Measurements from ENCODE around the gene COBL.

Gene COBL, protein sequence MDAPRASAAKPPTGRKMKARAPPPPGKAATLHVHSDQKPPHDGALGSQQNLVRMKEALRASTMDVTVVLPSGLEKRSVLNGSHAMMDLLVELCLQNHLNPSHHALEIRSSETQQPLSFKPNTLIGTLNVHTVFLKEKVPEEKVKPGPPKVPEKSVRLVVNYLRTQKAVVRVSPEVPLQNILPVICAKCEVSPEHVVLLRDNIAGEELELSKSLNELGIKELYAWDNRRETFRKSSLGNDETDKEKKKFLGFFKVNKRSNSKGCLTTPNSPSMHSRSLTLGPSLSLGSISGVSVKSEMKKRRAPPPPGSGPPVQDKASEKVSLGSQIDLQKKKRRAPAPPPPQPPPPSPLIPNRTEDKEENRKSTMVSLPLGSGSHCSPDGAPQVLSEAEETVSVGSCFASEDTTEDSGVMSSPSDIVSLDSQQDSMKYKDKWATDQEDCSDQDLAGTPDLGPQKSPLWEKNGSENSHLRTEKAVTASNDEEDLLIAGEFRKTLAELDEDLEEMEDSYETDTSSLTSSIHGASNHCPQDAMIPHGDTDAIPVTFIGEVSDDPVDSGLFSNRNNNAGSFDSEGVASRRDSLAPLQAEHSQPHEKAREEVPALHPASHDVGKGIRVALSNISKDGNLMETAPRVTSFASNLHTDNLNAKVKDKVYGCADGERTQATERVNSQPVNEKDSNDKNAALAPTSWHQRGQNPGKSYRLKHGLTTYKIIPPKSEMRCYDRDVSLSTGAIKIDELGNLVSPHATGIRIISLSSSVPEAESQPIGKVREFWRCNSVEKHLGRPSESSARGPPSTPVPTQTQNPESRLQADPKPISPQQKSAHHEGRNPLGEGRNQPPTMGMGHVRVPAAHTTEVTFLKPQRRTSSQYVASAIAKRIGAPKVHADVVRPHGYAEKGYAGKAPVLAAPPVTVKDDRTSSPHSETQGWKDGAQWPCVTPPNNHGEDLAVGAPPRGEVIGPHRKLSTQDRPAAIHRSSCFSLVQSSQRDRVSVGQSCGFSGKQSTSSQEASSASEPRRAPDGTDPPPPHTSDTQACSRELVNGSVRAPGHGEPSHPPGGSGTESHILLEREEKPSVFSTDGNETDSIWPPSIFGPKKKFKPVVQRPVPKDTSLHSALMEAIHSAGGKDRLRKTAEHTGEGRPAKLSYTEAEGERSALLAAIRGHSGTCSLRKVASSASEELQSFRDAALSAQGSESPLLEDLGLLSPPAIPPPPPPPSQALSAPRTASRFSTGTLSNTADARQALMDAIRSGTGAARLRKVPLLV

DNA sequence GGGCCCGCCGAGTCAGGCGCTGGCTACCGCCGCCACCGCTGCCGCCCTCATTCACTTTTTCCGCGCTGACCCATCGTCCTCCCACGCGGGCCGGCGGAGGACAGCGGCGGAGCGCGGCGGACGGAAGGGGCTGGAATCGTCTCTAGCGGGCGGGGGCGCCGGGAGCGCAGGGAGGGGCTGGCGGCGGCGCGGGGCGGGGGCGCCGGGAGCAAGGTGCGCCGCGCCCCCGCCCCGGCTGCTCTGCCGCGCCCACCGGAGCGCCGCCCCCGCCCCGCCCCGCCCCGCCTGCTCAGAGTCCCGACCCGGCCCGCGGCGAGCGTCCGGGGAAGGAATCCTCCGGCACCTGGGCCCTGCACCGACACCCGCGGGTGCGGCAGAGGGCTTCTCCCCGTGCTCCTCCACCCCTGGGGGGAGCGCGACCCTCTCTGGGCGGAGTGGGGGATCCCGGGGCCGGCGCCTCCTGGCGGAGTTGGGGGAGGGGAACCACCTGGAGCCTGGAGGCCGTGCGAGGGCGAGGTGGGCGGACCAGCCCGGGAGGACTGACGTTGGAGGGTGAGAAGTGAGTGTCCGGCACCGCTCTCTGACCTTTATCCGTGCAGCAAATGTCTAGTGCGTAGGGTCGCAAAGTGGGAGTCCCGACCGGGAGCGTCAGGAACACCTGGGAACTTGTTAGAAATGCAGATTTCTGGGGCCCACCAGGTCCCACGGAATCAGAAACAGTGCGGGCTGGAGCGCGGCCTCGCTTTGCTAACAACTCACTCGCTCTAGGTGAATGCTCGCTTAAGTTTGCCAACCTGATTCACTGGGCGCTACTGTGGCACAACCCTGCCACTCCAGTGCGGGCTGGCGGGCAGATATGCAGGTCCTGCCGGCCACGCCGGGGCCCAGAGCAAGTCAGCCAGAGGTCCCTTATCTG, at the start of gene COBL:
Gene COBL, minus strand, starts transcription at position 144 of the 916 bp plus-strand sequence. CDS start 176 bp downstream, outside the sequence.
- peak in 7 of 56 donors; percentile 37 to 77 (median 58) for DNase-seq

GRCh38 chr7:51366172-51366728, 49.6 kb upstream of the COBL start:
- no peak for DNase-seq

DNA sequence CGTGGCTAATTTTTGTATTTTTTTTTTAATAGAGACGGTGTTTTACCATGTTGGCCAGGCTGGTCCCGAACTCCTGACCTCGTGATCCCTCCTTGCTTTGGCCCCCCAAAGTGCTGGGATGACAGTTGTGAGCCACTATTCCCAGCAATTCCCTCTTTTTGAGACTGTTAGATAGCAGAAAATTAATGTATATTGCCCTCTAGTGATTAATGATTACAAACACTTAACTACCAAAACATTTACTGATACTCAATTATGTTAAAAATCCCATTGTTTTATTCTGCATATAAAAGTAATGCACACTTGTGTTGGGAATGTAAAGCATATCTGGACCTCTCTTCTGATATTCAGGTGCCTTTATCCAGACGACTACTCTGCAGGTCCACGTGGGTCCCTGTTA, 41.2 kb upstream of the COBL start:
- DNase-seq = no peak

DNA sequence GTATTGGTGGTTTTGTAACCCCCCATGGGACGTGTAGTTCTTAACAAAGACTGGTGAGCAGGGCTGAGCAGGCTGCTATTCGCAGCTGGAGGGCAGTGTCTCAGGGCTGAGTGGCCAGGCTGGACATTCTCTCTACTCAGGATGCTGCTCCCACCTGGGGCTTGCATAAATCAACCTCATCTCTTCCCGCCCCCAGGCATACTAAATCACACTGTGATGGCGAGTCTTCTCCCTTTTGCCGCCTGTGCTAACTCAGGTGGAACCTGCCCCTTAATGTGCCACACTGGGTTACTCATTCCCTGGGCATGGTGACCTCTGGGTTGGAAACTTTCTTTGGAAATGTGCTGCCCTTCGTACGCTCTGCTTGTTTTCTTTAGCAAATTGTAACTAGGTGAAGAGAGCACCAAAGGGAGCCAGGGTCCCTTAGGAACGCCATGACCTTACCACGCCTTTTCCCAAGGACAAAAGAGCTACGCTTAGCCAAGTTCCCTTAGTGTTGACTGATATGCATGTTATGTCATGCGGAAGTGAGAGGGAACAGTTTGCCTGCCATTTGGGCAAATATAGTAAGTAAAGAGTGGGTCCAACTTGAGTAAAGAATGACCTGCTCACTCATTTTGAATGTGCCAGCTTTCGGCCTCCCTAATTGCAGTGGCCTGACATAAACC, 40.4 kb upstream of the COBL start:
- DNase-seq = peak in 1 of 56 donors; percentile 9

GRCh38 chr7:51354897-51355296, 38.3 kb upstream of the COBL start:
- DNase-seq = no peak

DNA sequence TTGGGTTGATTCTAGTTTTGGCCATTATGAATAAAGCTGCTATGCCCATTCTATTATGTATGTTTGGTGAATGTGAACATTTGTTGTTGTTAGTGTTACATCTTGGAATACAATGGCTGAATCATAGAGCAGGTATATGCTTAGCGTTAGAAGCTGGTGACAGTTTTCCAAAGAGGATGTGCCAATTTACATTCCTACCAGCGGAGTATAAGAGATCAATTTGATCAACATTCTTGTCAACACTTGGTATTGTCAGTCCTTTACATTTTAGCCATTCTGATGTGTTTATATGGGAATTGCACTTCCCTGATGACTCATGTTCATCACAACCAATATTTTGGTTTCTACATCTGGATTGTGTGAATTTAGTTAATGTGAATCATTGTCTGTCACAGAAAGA, 37.8 kb upstream of the COBL start:
- DNase-seq = no peak

DNA sequence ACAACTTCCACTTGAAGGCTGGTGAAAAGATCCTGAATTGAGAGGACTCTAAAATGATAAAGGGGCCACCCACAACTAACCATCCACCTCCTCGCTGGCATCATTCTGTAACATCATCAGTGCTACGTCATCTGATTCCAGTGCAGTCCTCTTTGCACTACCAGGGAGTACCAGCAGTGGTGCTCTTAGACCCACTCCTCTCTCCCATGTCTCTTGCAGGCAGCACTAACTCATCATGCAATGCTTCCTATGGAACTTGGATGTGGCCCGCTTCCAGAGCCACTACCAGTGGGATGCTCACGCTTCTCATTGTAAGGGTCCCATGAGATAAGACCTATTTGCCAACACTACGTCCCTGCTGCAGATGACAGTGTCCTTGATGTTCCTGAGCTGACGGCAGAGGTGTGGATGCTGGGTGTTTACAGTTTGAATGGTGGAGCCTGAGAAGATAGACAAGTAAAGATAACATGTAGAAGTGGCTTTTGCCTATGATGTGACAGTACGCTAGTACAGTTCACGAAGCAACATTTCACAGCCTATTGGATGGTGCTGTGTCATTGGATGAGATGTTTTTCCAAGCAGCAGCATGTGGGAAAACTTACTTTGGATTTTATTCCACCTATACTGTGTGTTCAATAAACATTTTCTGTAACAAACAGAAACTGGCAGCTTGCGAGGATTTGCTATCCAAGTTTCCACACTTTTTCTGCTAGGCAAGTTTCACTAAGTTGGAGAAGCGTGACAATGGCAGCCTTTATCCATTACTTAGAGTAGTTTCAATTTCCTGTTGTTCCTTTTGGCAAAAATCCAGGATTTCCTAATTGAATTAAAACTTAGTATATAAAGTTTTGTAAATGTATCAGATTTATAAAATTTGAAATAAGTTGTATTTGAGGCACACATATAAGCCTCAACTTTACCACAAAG, 35.8 kb upstream of the COBL start:
- peak in 2 of 56 donors; percentile 1 to 26 for DNase-seq

- DNase-seq = no peak
These were observed 35.1 kb upstream of the COBL start for GRCh38 chr7:51351661-51352060.

- DNase-seq = no peak
These were observed 33.9 kb upstream of the COBL start for GRCh38 chr7:51350546-51350896.

DNA sequence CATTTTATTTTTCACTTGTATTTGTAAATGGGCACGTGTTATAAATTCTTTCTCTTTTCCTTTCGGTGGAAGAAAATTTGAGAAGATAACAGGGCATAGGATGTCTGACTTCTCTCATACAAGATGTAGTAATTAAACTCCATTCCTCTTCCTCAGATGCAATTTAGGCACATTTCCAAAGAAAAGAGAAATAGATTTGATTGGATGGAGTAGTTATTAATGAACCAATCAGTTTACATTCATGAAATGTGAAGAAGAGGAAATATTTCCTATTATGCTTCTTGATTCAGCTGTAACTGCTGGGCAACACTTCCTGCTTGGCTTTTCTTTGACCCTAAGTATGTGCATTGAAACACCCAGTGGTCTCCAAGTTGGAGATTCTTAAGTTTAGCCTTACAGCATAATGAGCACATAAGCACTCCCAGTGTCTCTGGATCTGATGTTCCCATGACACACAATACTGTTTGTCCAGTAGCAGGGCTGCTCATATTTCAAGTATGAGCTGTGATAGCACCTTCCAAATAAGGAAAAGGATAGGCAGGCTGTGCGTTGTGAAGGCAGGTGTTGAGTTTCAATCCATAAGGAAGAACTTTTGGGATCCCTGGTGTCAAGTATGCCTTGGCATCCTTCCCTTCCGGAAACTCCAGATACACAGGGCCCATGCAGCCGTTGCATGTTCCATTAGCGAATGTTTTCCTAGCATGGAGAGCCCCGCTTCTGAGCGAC, 33.4 kb upstream of the COBL start:
- DNase-seq = no peak

DNA sequence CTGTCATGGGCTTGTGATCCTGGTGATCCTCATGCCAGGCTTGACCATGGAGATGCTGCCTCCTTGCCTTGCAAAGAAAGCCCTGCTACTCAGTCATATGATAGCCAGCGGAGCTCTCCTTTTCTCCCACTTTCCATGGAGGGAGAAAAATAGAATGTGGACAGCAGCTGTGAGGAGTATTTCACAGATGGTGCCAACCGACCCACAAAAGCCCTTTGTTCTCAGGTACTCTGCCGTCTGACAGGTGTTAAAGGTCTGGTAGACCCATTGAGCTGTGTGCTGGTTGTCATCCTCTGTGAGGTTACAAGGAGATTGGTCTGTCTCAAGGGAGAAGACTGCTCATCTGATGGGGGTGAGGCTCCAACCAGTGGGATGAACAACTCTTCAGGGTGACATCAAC, 29.5 kb upstream of the COBL start:
- no peak for DNase-seq

GRCh38 chr7:51344406-51345138, 28.0 kb upstream of the COBL start:
- no peak for DNase-seq

DNA sequence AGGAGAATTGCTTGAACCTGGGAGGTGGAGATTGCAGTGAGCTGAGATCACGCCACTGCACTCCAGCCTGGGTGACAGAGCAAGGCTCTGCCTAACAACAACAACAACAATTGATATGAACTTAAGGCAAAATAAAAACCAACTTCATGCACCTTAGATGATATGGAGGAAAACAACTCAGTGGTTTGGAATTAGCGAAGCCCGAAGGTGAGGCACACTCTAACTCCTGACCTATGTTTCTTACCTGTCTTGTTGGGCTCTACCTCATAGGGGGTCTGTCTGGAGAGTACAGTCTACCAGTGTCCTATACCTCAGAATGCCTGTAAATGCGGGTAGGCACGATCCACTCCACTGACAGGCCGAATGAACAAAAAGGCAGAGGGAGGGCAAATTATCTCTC, 24.3 kb upstream of the COBL start:
- no peak for DNase-seq

GRCh38 chr7:51340029-51340838, 23.6 kb upstream of the COBL start:
- no peak for DNase-seq

DNA sequence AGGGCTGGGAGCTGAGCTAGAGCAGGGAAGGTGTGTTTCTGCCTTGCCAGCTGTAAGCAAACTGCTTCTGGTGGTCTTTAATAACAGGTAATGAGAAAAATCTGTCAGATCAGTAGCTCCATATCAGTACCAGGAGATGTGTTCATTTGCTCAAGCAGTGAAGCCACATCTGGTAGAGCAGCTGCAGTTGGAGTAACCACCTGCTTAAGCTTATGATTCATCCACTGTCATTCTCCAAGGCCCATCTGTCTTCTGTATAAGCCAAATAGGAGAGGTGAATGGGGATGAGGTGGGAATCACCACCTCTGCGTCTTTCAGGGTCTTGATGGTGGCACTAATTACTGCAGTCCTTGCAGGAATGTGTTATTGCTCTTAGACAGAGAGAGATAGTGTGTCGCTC, 18.4 kb upstream of the COBL start:
- no peak for DNase-seq

DNA sequence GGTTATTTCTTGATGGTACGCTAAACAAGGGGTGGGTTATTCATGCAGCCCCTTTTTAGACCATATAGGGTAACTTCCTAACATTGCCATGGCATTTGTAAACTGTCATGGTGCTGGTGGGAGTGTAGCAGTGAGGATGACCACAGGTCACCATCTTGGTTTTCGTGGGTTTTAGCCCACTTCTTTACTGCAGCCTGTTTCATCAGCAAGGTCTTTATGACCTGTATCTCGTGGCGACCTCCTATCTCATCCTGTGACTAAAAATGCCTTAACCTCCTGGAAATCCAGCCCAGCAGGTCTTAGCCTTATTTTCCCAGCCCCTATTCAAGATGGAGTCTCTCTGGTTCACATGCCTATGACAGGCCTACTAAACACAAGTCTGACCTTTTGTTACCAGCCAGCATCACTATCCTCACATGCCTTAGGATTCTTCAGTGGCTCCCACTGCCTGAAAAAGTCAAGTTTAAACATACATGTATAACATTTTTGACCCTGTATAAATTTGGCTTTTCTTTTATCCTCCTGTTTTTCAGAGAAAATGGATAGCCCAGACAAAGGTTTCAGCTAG, 13.2 kb upstream of the COBL start:
- DNase-seq = no peak

Measured in nucleus accumbens (tissue), 56 donors.